AG04449 (cell line): ENCODE results near the gene CD248.
"Not testable (repeated sequence)": the region's sequence is repeated elsewhere in the genome, so short reads cannot be mapped to it uniquely, and the experiment has no call there.

Source experiments
- CTCF ChIA-PET: fragments of 350-600 bp; formaldehyde crosslinking; extraction: SDS; loops from one replicate; lab custom pipeline; 2021; ENCODE audit warnings: antibody characterized with exemption; lab: Yijun Ruan, JAX
- POLR2A ChIA-PET: fragments of 400-600, 350-600 bp; formaldehyde crosslinking; extraction: SDS; loops from one replicate; lab custom pipeline; 2020; ENCODE audit warnings: antibody characterized with exemption, inconsistent platforms; lab: Yijun Ruan, JAX
- DNase-seq: peaks from one replicate; pipeline ENCODE4 v3.0.0-alpha.2; 2010; ENCODE audit warnings: low read depth, low spot score
- H3K4me3 ChIP-seq: 2 replicates; pipeline ENCODE4 v1.5.1; 2011; ENCODE audit warnings: low read depth, mild to moderate bottlenecking, control low read depth, low read length
- CTCF ChIP-seq: IDR thresholded peaks from one replicate; pipeline ENCODE4 v1.5.1; 2011; ENCODE audit warnings: mild to moderate bottlenecking, moderate library complexity, low read length, control low read depth, inconsistent platforms; ENCODE audit not compliant: insufficient read depth; ENCODE audit errors: missing control alignments

The CD248 gene

GRCh38 chr11:66323684-66324083, 6.8 kb upstream of the CD248 start:
- no peak for TF ChIP-seq CTCF
- no peak for DNase-seq
- ChIA-PET CTCF (interaction anchor here (3.8 kb wide), 1 partner anchor 12 kb away, joined by 61 read pairs; no protein-coding TSS in a partner anchor), POLR2A (interaction anchor here (0.6 to 1.1 kb wide), 2 partner anchors 11 to 53 kb away, joined by 4 to 6 read pairs; no protein-coding TSS in a partner anchor)
- no peak overlapping the region for H3K4me3 ChIP-seq

GRCh38 chr11:66322732-66323427, 6.0 kb upstream of the CD248 start:
- ChIA-PET CTCF (interaction anchor here (1.7 to 2.0 kb wide), 2 partner anchors 10 to 13 kb away, joined by 6 to 18 read pairs; partner anchors contain the start of gene RIN1), POLR2A (interaction anchor here (1.7 kb wide), 1 partner anchor 10 kb away, joined by 7 read pairs; no protein-coding TSS in a partner anchor)
- no peak for TF ChIP-seq CTCF

DNA sequence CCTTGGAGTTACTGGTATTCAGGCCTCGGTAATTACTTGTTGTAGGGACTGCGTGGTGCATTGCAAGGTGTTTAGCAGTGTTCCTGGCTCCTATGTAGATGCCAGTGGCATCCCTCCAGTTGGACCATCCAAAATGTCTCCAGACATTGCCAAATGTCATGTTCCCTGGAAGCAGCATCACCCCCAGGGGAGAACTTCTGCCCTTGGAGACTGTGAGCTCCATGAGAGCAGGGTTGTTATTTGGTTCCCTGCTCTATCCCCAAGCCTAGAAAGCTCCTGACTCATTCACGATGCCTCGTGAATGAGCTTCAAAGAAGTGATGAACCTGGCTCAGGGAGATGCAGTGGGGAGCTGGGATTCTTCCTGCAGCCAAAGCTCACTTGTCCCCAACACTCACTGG, 4.8 kb upstream of the CD248 start:
- CTCF ChIA-PET, result interaction anchor here (1.7 to 2.0 kb wide), 2 partner anchors 9 to 14 kb away, joined by 6 to 18 read pairs; partner anchors contain the start of gene RIN1
- DNase-seq, result no peak
- POLR2A ChIA-PET, result interaction anchor here (1.7 kb wide), 1 partner anchor 9 kb away, joined by 7 read pairs; no protein-coding TSS in a partner anchor

More at GRCh38 chr11:66322732-66323427, 6.0 kb upstream of the CD248 start:
- H3K4me3 ChIP-seq, result no peak overlapping the region
- no peak for DNase-seq

GRCh38 chr11:66320748-66321147, 3.9 kb upstream of the CD248 start:
- CTCF ChIA-PET, DNase-seq, H3K4me3 ChIP-seq, POLR2A ChIA-PET: not testable (repeated sequence)

More for the DNA sequence above, 4.8 kb upstream of the CD248 start:
- H3K4me3 ChIP-seq, result no peak overlapping the region
- no peak for TF ChIP-seq CTCF

DNA sequence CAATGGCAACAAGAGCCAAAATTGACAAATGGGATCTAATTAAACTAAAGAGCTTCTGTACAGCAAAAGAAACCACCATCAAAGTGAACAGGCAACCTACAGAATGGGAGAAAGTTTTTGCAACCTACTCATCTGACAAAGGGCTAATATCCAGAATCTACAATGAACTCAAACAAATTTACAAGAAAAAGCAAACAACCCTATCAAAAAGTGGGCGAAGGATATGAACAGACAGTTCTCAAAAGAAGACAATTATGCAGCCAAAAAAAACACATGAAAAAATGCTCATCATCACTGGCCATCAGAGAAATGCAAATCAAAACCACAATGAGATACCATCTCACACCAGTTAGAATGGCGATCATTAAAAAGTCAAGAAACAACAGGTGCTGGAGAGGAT, 3.4 kb upstream of the CD248 start:
- DNase-seq, POLR2A ChIA-PET, H3K4me3 ChIP-seq, CTCF ChIA-PET: not testable (repeated sequence)

GRCh38 chr11:66318600-66318970, 1.7 kb upstream of the CD248 start:
- DNase-seq, result no peak
- TF ChIP-seq CTCF, result no peak
- POLR2A ChIA-PET, result interaction anchor here (2.7 to 4.1 kb wide), 2 partner anchors 7 to 17 kb away, joined by 29 to 64 read pairs; partner anchors contain the start of gene RIN1
- H3K4me3 ChIP-seq, result no peak overlapping the region
- CTCF ChIA-PET, result interaction anchor here (0.9 to 2.7 kb wide), 8 partner anchors 8 to 70 kb away, joined by 3 to 14 read pairs (median 7); partner anchors contain the start of gene RIN1
